GM21360 (cell line): Measurements from ENCODE around the gene PTPN18.
A peak's percentile ranks its signal among the peaks of the same experiment; 100 is the strongest.

Experiments
- ATAC-seq: cut with Tn5 transposase; IDR thresholded peaks from one replicate; pipeline ENCODE4 v1.9.1; 2021; ENCODE audit warnings: mild to moderate bottlenecking, moderate library complexity; ENCODE audit not compliant: unreplicated experiment

Gene PTPN18

GRCh38 chr2:130363479-130363878, 7.6 kb downstream of the PTPN18 start:
- no peak for ATAC-seq

- no peak for ATAC-seq
Observed at GRCh38 chr2:130365075-130365474, 9.2 kb downstream of the PTPN18 start.

- no peak for ATAC-seq
Observed at GRCh38 chr2:130365963-130366362, 10.1 kb downstream of the PTPN18 start.

GRCh38 chr2:130366720-130367119, 10.9 kb downstream of the PTPN18 start:
- ATAC-seq, result no peak

GRCh38 chr2:130368786-130369185, 12.9 kb downstream of the PTPN18 start:
- ATAC-seq, result no peak

- ATAC-seq, result no peak
Observed at GRCh38 chr2:130369311-130369964, 13.6 kb downstream of the PTPN18 start.

GRCh38 chr2:130369965-130370341, 14.1 kb downstream of the PTPN18 start:
- ATAC-seq, result no peak

GRCh38 chr2:130370490-130370889, 14.6 kb downstream of the PTPN18 start:
- ATAC-seq, result peak; percentile 33

- peak; percentile 22 for ATAC-seq
Observed at GRCh38 chr2:130371723-130372054, 15.8 kb downstream of the PTPN18 start.

GRCh38 chr2:130372055-130372832, 16.4 kb downstream of the PTPN18 start:
- ATAC-seq, result peak; percentile 55

GRCh38 chr2:130372833-130373807, 17.3 kb downstream of the PTPN18 start:
- no peak for ATAC-seq

- ATAC-seq, result no peak
Observed at GRCh38 chr2:130373808-130374365, 18.0 kb downstream of the PTPN18 start.

GRCh38 chr2:130374587-130375290, 18.9 kb downstream of the PTPN18 start:
- ATAC-seq, result no peak

GRCh38 chr2:130375291-130376266, 19.7 kb downstream of the PTPN18 start:
- no peak for ATAC-seq

- peak; percentile 56 for ATAC-seq
Observed at GRCh38 chr2:130376433-130377293, 20.8 kb downstream of the PTPN18 start.

- ATAC-seq, result no peak
Observed at GRCh38 chr2:130377491-130377890, 21.6 kb downstream of the PTPN18 start.

- no peak for ATAC-seq
Observed at GRCh38 chr2:130378206-130378897, 22.5 kb downstream of the PTPN18 start.

- ATAC-seq, result no peak
Observed at GRCh38 chr2:130378898-130379214, 23.0 kb downstream of the PTPN18 start.
